ENCODE results near the gene DYNLT4.

DNA sequence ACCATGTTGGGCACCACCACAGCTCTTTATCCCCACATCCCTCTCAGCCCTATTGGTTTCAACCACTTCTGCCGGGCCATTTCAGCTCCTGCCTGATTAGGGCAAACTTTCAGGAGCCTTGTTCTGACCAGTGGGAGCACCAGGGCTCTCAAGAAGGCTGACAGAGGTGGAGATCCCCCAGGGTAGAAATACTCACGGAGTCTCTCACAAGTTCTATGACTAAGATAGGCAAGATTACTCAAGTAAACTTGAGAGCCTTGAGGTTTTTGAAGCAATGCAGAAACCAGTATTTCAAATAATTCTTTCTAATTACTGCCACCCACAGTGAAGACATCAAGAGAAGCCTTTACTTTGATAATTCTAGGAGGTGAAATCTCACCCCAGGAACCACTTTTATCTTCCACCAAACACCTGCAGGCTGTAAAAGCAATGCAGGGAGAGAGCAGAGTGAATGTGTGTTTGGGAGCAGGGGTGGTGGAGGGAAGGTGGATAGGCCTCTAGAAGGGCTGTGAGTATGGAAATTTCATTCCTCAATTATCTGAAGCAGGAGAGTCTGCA lies 42.5 kb upstream of the DYNLT4 start:
- TF ChIP-seq, protein P1, sequence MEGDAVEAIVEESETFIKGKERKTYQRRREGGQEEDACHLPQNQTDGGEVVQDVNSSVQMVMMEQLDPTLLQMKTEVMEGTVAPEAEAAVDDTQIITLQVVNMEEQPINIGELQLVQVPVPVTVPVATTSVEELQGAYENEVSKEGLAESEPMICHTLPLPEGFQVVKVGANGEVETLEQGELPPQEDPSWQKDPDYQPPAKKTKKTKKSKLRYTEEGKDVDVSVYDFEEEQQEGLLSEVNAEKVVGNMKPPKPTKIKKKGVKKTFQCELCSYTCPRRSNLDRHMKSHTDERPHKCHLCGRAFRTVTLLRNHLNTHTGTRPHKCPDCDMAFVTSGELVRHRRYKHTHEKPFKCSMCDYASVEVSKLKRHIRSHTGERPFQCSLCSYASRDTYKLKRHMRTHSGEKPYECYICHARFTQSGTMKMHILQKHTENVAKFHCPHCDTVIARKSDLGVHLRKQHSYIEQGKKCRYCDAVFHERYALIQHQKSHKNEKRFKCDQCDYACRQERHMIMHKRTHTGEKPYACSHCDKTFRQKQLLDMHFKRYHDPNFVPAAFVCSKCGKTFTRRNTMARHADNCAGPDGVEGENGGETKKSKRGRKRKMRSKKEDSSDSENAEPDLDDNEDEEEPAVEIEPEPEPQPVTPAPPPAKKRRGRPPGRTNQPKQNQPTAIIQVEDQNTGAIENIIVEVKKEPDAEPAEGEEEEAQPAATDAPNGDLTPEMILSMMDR (IDR thresholded peaks at IDR 0.05; ENCODE audit: insufficient read depth, low read length, poor library complexity, severe bottlenecking), result no peak
- no peak for TF ChIP-seq EZH2phosphoT487 (conservative IDR thresholded peaks at IDR 0.05; ENCODE audit: low read length)
